ENCODE measurements around the gene WASHC3.

WASHC3 gene

GRCh38 chr12:101966496-101966895 is 95.3 kb downstream of the WASHC3 start:
- DNase-seq, result no peak

GRCh38 chr12:101963697-101964096 is 98.1 kb downstream of the WASHC3 start:
- DNase-seq, result no peak

Measured in right hindlimb (tissue), 1 donor.